CD14-positive monocyte (primary cell): ENCODE results near the gene RNF41. TPM values are rescaled to one million over a fixed set of nuclear protein-coding genes. Genes with fewer than 3 reads are reported as not detected.

ENCODE experiments used
- DNase-seq, 3 donors: peaks; one replicate each; pipeline ENCODE4 v3.0.0-alpha.2; 2011 to 2022
- H2AFZ ChIP-seq: 2 replicates; pipeline ENCODE4 v1.6.0; 2012; ENCODE audit warnings: mild to moderate bottlenecking, low read depth, low read length, inconsistent platforms; ENCODE audit not compliant: insufficient read depth, poor library complexity, severe bottlenecking
- H3K27ac ChIP-seq, 2 donors: 1 replicate in 1 of 2; 2 replicates in 1 of 2; pipeline ENCODE4 v1.5.1; 2012 to 2013; ENCODE audit warnings: low read length in 2 of 2, control low read depth in 1 of 2, inconsistent platforms in 1 of 2, low read depth in 1 of 2, mild to moderate bottlenecking in 1 of 2
- H3K27me3 ChIP-seq, 2 donors: one replicate each; pipeline versions ENCODE4 v1.6.0 to v1.6.1; 2011 to 2013; ENCODE audit warnings: low read length in 2 of 2; ENCODE audit not compliant: control insufficient read depth in 2 of 2, insufficient read depth in 2 of 2
- H3K36me3 ChIP-seq, 2 donors: replicated peaks in 1 of 2; 1 replicate in 1 of 2; 2 replicates in 1 of 2; pipeline versions ENCODE4 v1.5.1 to v1.6.1; 2012 to 2013; ENCODE audit warnings: low read length in 2 of 2, control low read depth in 1 of 2, inconsistent platforms in 1 of 2, mild to moderate bottlenecking in 1 of 2; ENCODE audit not compliant: insufficient read depth in 2 of 2, control insufficient read depth in 1 of 2
- H3K4me1 ChIP-seq, 2 donors: 1 replicate in 1 of 2; 2 replicates in 1 of 2; pipeline versions ENCODE4 v1.5.1 to v1.6.1; 2012 to 2013; ENCODE audit warnings: low read length in 2 of 2, control low read depth in 1 of 2, inconsistent platforms in 1 of 2, mild to moderate bottlenecking in 1 of 2, moderate library complexity in 1 of 2; ENCODE audit not compliant: insufficient read depth in 2 of 2, control insufficient read depth in 1 of 2
- H3K4me2 ChIP-seq: replicated peaks from 2 replicates; pipeline ENCODE3; 2012; ENCODE audit warnings: low read length, moderate library complexity, mild to moderate bottlenecking; ENCODE audit not compliant: poor library complexity, severe bottlenecking; ENCODE audit errors: extremely low read depth
- H3K4me3 ChIP-seq, 3 experiments: fragments of 200-600 bp in 1 of 3; sonication (generic) in 1 of 3; replicated peaks in 1 of 3; 1 replicate in 2 of 3; 2 replicates in 1 of 3; pipeline ENCODE4 v1.5.1; 2011 to 2013; ENCODE audit warnings: low read length in 3 of 3, mild to moderate bottlenecking in 3 of 3, control low read depth in 2 of 3, low read depth in 2 of 3, inconsistent platforms in 1 of 3, moderate library complexity in 1 of 3
- H3K79me2 ChIP-seq: 2 replicates; pipeline ENCODE4 v1.6.0; 2012; ENCODE audit warnings: mild to moderate bottlenecking, control low read depth, inconsistent platforms, low read length, moderate library complexity; ENCODE audit not compliant: insufficient read depth
- H3K9ac ChIP-seq: 2 replicates; pipeline ENCODE4 v1.6.0; 2017; ENCODE audit warnings: low read length, mild to moderate bottlenecking; ENCODE audit not compliant: insufficient read depth, poor library complexity, severe bottlenecking
- H3K9me3 ChIP-seq, 2 donors: replicated peaks in 1 of 2; 1 replicate in 1 of 2; 2 replicates in 1 of 2; pipeline versions ENCODE4 v1.5.1 to v1.6.1; 2012 to 2013; ENCODE audit warnings: low read length in 2 of 2, control low read depth in 1 of 2; ENCODE audit not compliant: control insufficient read depth in 1 of 2, insufficient read depth in 1 of 2
- H4K20me1 ChIP-seq: 2 replicates; pipeline ENCODE4 v1.6.0; 2012; ENCODE audit warnings: mild to moderate bottlenecking, low read length, control low read depth, moderate library complexity; ENCODE audit not compliant: insufficient read depth
- H3K27ac Mint-ChIP-seq, 7 donors: one replicate each; pipeline ENCODE4 v1.8.0; 2020; ENCODE audit warnings: mild to moderate bottlenecking in 7 of 7, mixed read lengths in 7 of 7, moderate library complexity in 6 of 7, inconsistent platforms in 2 of 7
- H3K27me3 Mint-ChIP-seq, 3 donors: one replicate each; pipeline ENCODE4 v1.8.0; 2021 to 2022; ENCODE audit warnings: low read depth in 3 of 3, mild to moderate bottlenecking in 3 of 3, mixed read lengths in 3 of 3, moderate library complexity in 3 of 3, inconsistent platforms in 1 of 3
- H3K36me3 Mint-ChIP-seq, 2 donors: one replicate each; pipeline ENCODE4 v1.8.0; 2020; ENCODE audit warnings: mixed read lengths in 2 of 2, inconsistent platforms in 1 of 2, mild to moderate bottlenecking in 1 of 2
- H3K4me1 Mint-ChIP-seq: one replicate; pipeline ENCODE4 v1.8.0; 2020; ENCODE audit warnings: mild to moderate bottlenecking, mixed read lengths
- H3K4me3 Mint-ChIP-seq, 2 donors: one replicate each; pipeline ENCODE4 v1.8.0; 2020; ENCODE audit warnings: mild to moderate bottlenecking in 2 of 2, mixed read lengths in 2 of 2, moderate library complexity in 1 of 2
- H3K9me3 Mint-ChIP-seq, 7 donors: one replicate each; pipeline ENCODE4 v1.8.0; 2020 to 2022; ENCODE audit warnings: mixed read lengths in 7 of 7, mild to moderate bottlenecking in 6 of 7, moderate library complexity in 6 of 7, inconsistent platforms in 2 of 7
- CTCF ChIP-seq: fragments of 200-600 bp; IDR thresholded peaks from one replicate; pipeline ENCODE4 v1.8.0; 2022; ENCODE audit warnings: antibody characterized with exemption, mild to moderate bottlenecking
- WGBS: methylation state at CpG from one replicate; pipeline ENCODE4 v1.1.5; 2013; ENCODE audit warnings: missing lambda C conversion rate; ENCODE audit not compliant: insufficient coverage; 5-methylcytosine and 5-hydroxymethylcytosine counted together
- intact Hi-C, 2 donors: fragments of 100-400 bp; cut with micrococcal nuclease; formaldehyde crosslinking; loops; one replicate each; pipeline versions ENCODE4 v1.15.0 to v1.15.1; 2023
- polyA plus RNA-seq, 3 donors: library from polyadenylated mRNA; depleted of rRNA in 1 of 3; unstranded in 2 of 3; stranded (reverse) in 1 of 3; fragments of 300-500 nt in 2 of 3; fragments of >200 nt in 1 of 3; fragmentation: Illumina TruSeq in 2 of 3; gene quantifications; 1 replicate in 2 of 3; 2 replicates in 1 of 3; pipeline ENCODE4 v1.2.3, GENCODE V29; 2012 to 2021

The RNF41 gene
- polyA plus RNA-seq, 3 donors, result 35.8 to 82.0 (median 45.7) TPM

GRCh38 chr12:56244494-56244893 is 22.8 kb upstream of the RNF41 start:
- H3K36me3 Mint-ChIP-seq, result peaks cover 85 to 97% of the 10 kb centered on the region in 2 donors
- 99% methylated on average over 13 of the region's 14 CpGs for WGBS
- intact Hi-C loops, result no loop called here
- H3K4me1 Mint-ChIP-seq, result no peaks in the 10 kb centered on the region
- Histone ChIP-seq H3K27me3 (no peaks in the 10 kb centered on the region), H3K4me1 (no peaks in the 10 kb centered on the region), H3K9me3 (no peaks in the 10 kb centered on the region), H3K4me2 (no peak overlapping the region), H2AFZ (no peak overlapping the region), H3K4me3 (no peak overlapping the region), H3K27ac (no peak overlapping the region), H3K9ac (no peak overlapping the region), H3K79me2 (no peaks in the 10 kb centered on the region), H3K36me3 (peaks cover 82 to 95% of the 10 kb centered on the region in 2 donors), H4K20me1 (no peaks in the 10 kb centered on the region)
- peaks cover 0 to 2% (median 0%) of the 10 kb centered on the region in 3 donors for H3K27me3 Mint-ChIP-seq
- H3K9me3 Mint-ChIP-seq, result no peaks in the 10 kb centered on the region
- no peak overlapping the region for H3K4me3 Mint-ChIP-seq
- TF ChIP-seq CTCF, result no peak
- DNase-seq, result no peak
- no peak overlapping the region for H3K27ac Mint-ChIP-seq

GRCh38 chr12:56243731-56244181 is 22.0 kb upstream of the RNF41 start:
- no peaks in the 10 kb centered on the region for H3K27me3 ChIP-seq
- H3K79me2 ChIP-seq, result no peaks in the 10 kb centered on the region
- no peaks in the 10 kb centered on the region for H4K20me1 ChIP-seq
- intact Hi-C loops, result no loop called here
- H3K36me3 Mint-ChIP-seq, result peaks cover 82 to 96% of the 10 kb centered on the region in 2 donors
- no peaks in the 10 kb centered on the region for H3K9me3 Mint-ChIP-seq
- H3K4me1 Mint-ChIP-seq, result no peaks in the 10 kb centered on the region
- no peaks in the 10 kb centered on the region for H3K9me3 ChIP-seq
- peaks cover 75 to 95% of the 10 kb centered on the region in 2 donors for H3K36me3 ChIP-seq
- DNase-seq, result no peak
- H3K27ac ChIP-seq, result peak overlapping the region in 1 of 2 donors; percentile 8
- H3K4me2 ChIP-seq, result no peak overlapping the region
- no peak overlapping the region for H2AFZ ChIP-seq
- H3K27me3 Mint-ChIP-seq, result peaks cover 0 to 2% (median 0%) of the 10 kb centered on the region in 3 donors
- no peaks in the 10 kb centered on the region for H3K4me1 ChIP-seq
- 88% methylated on average over 1 of the region's 3 CpGs for WGBS
- TF ChIP-seq CTCF, result no peak
- H3K4me3 ChIP-seq, result no peak overlapping the region
- H3K27ac Mint-ChIP-seq, result peak overlapping the region in 3 of 7 donors; percentile 16 to 49 (median 42)
- no peak overlapping the region for H3K9ac ChIP-seq
- no peak overlapping the region for H3K4me3 Mint-ChIP-seq
